NT2/D1 (cell line): Measurements from ENCODE around the gene KRTAP29-1.
"Not testable (repeated sequence)": the region's sequence is repeated elsewhere in the genome, so short reads cannot be mapped to it uniquely, and the experiment has no call there.

Source experiments
- YY1 ChIP-seq: IDR thresholded peaks from 2 replicates; pipeline ENCODE4 v1.6.1; 2011; ENCODE audit not compliant: insufficient read length, insufficient read depth
- ZNF274 ChIP-seq: IDR thresholded peaks from 2 replicates; pipeline ENCODE4 v1.6.1; 2011; ENCODE audit warnings: mild to moderate bottlenecking, low read depth, low read length

GRCh38 chr17:41346421-41346820 lies 43.8 kb upstream of the KRTAP29-1 start:
- TF ChIP-seq YY1, ZNF274: not testable (repeated sequence)
